PC-3 (cell line): ENCODE results near the gene GLMN.
"Not testable (repeated sequence)": the region's sequence is repeated elsewhere in the genome, so short reads cannot be mapped to it uniquely, and the experiment has no call there.

Source experiments
- CTCF ChIP-seq: fragments of 300-600 bp; sonication (generic); conservative IDR thresholded peaks from 2 replicates; pipeline ENCODE4 v1.5.1; 2017; ENCODE audit warnings: antibody characterized with exemption, low read depth, mild to moderate bottlenecking, low read length
- EZH2 ChIP-seq: fragments of 300-600 bp; sonication (generic); IDR thresholded peaks from one replicate; pipeline ENCODE4 v1.6.1; 2017; ENCODE audit warnings: antibody characterized with exemption, mild to moderate bottlenecking, low read length; ENCODE audit not compliant: unreplicated experiment
- EZH2phosphoT487 ChIP-seq: fragments of 300-600 bp; sonication (generic); IDR thresholded peaks from 2 replicates; pipeline ENCODE4 v1.6.1; 2018; ENCODE audit warnings: mild to moderate bottlenecking, antibody characterized with exemption, low read length, borderline replicate concordance

GRCh38 chr1:92279781-92280180, 19.0 kb downstream of the GLMN start:
- TF ChIP-seq CTCF, EZH2, EZH2phosphoT487: not testable (repeated sequence)
